ENCODE results near the gene PRRT3.
"Not testable (repeated sequence)": the region's sequence is repeated elsewhere in the genome, so short reads cannot be mapped to it uniquely, and the experiment has no call there.

Gene PRRT3

DNA sequence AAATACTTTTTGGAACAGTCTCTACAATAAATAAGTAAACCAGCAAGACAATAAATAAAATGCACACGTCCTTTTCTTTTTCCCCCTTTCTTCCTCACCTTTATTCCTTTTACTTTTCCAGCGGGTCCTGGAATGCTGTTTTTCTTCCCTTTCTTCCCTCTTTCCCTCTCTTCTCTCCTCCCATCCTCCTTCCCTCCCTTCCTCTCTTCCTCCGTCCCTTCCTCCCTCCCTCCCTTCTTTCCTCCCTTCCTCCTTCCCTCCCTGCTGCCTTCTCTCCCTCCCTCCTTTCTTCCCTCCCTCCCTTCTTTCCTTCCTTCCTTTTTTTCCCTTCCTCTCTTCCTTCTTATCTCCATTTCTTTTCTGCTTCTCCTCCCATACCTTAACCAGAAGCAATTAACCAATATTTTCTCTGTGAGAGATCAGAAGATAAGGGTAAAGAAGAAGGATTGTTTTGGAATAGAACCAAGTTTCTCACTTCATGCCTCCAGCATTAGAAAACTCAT lies 52.9 kb downstream of the PRRT3 start:
- Mint-ChIP-seq H3K27ac (no peak overlapping the region), H3K4me1 (peaks cover 47% of the 10 kb centered on the region), H3K4me3 (no peak overlapping the region), H3K36me3 (peaks cover 22% of the 10 kb centered on the region), H3K9me3 (no peaks in the 10 kb centered on the region)
- DNase-seq (ENCODE audit: low spot score in 2 of 2) = no peak
- ATAC-seq = no peak

DNA sequence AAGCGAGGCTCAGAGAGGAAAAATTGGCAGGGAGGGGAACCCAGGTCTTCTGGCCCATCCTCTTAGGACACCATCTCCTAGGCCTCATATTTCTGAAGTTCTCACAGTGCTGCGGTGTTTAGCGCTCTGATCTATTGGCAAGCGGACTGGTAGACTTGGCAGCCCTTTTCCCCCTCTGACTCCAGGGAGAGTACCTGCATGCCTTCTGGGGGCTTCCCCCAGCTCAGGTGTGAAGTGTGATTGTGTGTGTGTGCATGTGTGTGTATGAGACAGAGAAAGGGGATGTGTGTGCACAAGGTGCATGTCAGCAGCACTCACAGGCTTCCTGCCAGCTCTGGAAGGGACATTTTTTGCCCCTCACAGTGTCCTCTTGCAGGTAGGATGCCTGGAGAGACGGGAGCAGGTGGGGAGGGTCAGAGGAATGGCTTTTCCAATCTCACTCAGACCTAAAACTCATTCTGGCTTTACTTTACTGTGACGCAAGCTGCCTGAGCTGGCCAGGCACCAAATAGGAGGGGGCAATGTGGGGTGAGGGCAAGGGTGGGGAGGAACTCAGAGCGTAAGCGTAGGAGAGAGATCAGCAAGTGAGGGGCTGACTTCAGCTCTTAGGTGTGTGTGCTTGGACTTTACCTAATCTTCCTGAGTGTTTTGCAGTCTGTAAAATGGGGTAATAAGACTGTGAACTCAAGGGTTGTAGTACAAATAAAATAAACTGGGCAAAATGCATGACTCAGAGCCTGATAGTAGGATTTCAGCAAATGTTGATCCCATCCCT lies 53.6 kb downstream of the PRRT3 start:
- H3K9me3 Mint-ChIP-seq = no peaks in the 10 kb centered on the region
- H3K36me3 Mint-ChIP-seq = peaks cover 29% of the 10 kb centered on the region
- H3K4me3 Mint-ChIP-seq = no peak overlapping the region
- DNase-seq (ENCODE audit: low spot score in 2 of 2) (no peak), ATAC-seq (no peak)
- H3K4me1 Mint-ChIP-seq = peaks cover 48% of the 10 kb centered on the region
- peak overlapping the region; percentile 66 for H3K27ac Mint-ChIP-seq

- H3K4me1 Mint-ChIP-seq = peaks cover 48% of the 10 kb centered on the region
- H3K27ac Mint-ChIP-seq = peak overlapping the region; percentile 66
- peaks cover 39% of the 10 kb centered on the region for H3K36me3 Mint-ChIP-seq
- no peak for DNase-seq (ENCODE audit: low spot score in 2 of 2)
- no peak overlapping the region for H3K4me3 Mint-ChIP-seq
- ATAC-seq = no peak
- H3K9me3 Mint-ChIP-seq = no peaks in the 10 kb centered on the region
These were observed 54.5 kb downstream of the PRRT3 start for GRCh38 chr3:9897408-9898372.

DNA sequence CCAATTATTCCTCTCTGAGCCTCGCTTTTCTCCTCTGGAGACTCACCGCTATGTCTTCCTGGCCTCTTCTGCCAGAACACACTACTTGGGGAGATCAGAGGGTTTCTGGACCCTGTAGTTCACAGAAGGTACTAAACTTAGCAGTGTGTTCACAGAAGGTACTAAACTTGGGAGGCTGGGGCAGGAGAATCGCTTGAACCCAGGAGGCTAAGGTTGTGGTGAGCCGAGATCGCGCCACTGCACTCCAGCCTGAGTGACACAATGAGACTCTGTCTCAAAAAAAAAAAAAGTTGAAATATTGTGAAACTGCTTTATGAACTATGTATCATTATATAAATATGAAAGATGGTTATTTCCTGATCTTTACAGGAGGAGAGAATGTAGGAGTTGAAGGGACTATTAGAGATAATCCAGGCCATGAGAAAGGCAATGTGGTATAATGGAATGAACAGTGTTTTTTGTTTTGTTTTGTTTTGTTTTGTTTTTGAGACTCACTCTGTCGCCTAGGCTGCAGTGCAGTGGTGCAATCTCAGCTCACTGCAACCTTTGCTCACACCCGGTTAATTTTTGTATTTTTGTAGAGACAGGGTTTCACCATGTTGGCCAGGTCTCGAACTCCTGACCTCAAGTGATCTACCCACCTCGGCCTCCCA lies 55.3 kb downstream of the PRRT3 start:
- peaks cover 43% of the 10 kb centered on the region for H3K36me3 Mint-ChIP-seq

GRCh38 chr3:9895715-9896114 lies 56.5 kb downstream of the PRRT3 start:
- not testable (repeated sequence) for H3K27ac Mint-ChIP-seq; ATAC-seq; H3K4me3 Mint-ChIP-seq; DNase-seq (ENCODE audit: low spot score in 2 of 2); H3K9me3 Mint-ChIP-seq
- H3K4me1 Mint-ChIP-seq = peaks cover 45% of the 10 kb centered on the region
- peaks cover 53% of the 10 kb centered on the region for H3K36me3 Mint-ChIP-seq

More for the DNA sequence above, 55.3 kb downstream of the PRRT3 start:
- peak overlapping the region; percentile 56 for H3K27ac Mint-ChIP-seq
- not testable (repeated sequence) for H3K9me3 Mint-ChIP-seq; H3K4me3 Mint-ChIP-seq; DNase-seq (ENCODE audit: low spot score in 2 of 2); ATAC-seq
- H3K4me1 Mint-ChIP-seq = peaks cover 46% of the 10 kb centered on the region

All from stimulated activated effector memory CD8-positive, alpha-beta T cell treated with anti-CD3 and anti-CD28 coated beads, Interleukin-12 subunit alpha, Interleukin-12 subunit beta, amount 100 ng/mL, for 72 hours (primary cell).